Body of pancreas (tissue), 4 donors: Measurements from ENCODE around the gene TSC22D4. TPM values are rescaled to one million over a fixed set of nuclear protein-coding genes. Genes with fewer than 3 reads are reported as not detected.

Source experiments
- ATAC-seq: fragments of 150-250 bp; one replicate; pipeline ENCODE4 v1.9.1; 2016
- DNase-seq, 4 donors: peaks; one replicate each; pipeline ENCODE4 v3.0.0-alpha.2; 2019
- H3K27ac ChIP-seq, 4 donors: fragments of 200-600 bp; sonication (generic); 1 replicate in 3 of 4; 2 replicates in 1 of 4; pipeline versions ENCODE4 v1.5.1 to v1.6.1; 2016 to 2019; ENCODE audit warnings: mild to moderate bottlenecking in 1 of 4, mixed read lengths in 1 of 4, moderate library complexity in 1 of 4
- H3K27me3 ChIP-seq, 2 donors: fragments of 200-600 bp; sonication (generic); one replicate each; pipeline ENCODE4 v1.6.0; 2016; ENCODE audit warnings: mild to moderate bottlenecking in 1 of 2
- H3K36me3 ChIP-seq, 2 donors: fragments of 200-600 bp; sonication (generic); replicated peaks in 1 of 2; 2 replicates each; pipeline ENCODE4 v1.5.1; 2016; ENCODE audit warnings: low read depth in 2 of 2; ENCODE audit not compliant: insufficient read depth in 1 of 2
- H3K4me1 ChIP-seq: fragments of 200-600 bp; sonication (generic); one replicate; pipeline ENCODE4 v1.6.0; 2016
- H3K4me3 ChIP-seq, 2 donors: fragments of 200-600 bp; sonication (generic); 1 replicate in 1 of 2; 2 replicates in 1 of 2; pipeline ENCODE4 v1.5.1; 2016 to 2019
- H3K9me3 ChIP-seq, 3 donors: fragments of 200-600 bp; sonication (generic); 1 replicate in 2 of 3; 2 replicates in 1 of 3; pipeline ENCODE4 v1.5.1; 2016
- POLR2A ChIP-seq, 3 donors: fragments of 450-650 bp; IDR thresholded peaks; one replicate each; pipeline ENCODE4 v1.6.1; 2016; ENCODE audit warnings: antibody characterized with exemption in 3 of 3, mild to moderate bottlenecking in 2 of 3
- WGBS, 2 donors: methylation state at CpG; one replicate each; pipeline ENCODE4 v1.1.5; 2017; 5-methylcytosine and 5-hydroxymethylcytosine counted together
- intact Hi-C: fragments of 100-400 bp; cut with DNase I; formaldehyde crosslinking; loops from one replicate; pipeline ENCODE4 v1.15.1; 2023
- total RNA-seq, 2 donors: library from RNA; depleted of rRNA; stranded (reverse); fragments of >200 nt; gene quantifications; one replicate each; pipeline ENCODE4 v1.1.0, GENCODE V29; 2016
- TF ChIP-seq, protein P1 (sequence below), 7 experiments: fragments of 450-650 bp in 4 of 7; fragments of 200-600 bp in 3 of 7; sonication (generic) in 3 of 7; IDR thresholded peaks; one replicate each; pipeline ENCODE4 v1.5.1; 2016 to 2019; ENCODE audit warnings: antibody characterized with exemption in 7 of 7

TSC22D4 gene
- total RNA-seq, 2 donors from 2014 or later, result 16.6 to 34.9 TPM

DNA sequence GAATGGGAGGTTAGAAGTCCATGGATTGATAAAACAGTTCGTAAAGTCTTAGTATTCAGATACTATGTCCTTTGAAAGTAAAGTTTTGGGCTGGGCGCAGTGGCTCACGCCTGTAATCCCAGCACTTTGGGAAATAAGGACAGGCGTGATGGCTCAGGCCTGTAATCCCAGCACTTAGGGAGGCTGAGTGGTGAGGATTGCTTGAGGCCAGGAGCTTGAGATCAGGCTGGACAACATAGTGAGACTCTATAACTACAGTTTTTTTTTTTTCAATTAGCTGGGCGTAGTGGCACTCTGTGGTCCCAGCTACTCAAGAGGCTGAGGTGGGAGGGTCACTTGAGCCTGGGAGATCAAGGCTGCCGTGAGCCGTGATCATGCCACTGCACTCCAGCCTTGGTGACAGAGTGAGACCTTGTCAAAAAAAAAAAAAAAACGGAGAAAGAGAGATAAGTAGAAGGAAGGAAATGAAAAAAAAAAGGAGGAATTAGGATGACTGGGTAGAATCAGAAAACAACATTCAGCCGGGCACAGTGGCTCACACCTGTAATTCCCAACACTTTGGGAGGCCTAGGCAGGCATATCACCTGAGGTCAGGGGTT lies 34.3 kb upstream of the TSC22D4 start:
- Histone ChIP-seq H3K27ac (no peak overlapping the region), H3K36me3 (no peaks in the 10 kb centered on the region), H3K27me3 (no peaks in the 10 kb centered on the region), H3K9me3 (no peaks in the 10 kb centered on the region), H3K4me3 (no peak overlapping the region), H3K4me1 (peaks cover 9% of the 10 kb centered on the region)
- ATAC-seq (no peak), DNase-seq (no peak)
- 72 to 79% methylated on average over 9 of the region's 9 CpGs for WGBS, 2 donors
- intact Hi-C loops, result no loop called here
- TF ChIP-seq, protein P1, sequence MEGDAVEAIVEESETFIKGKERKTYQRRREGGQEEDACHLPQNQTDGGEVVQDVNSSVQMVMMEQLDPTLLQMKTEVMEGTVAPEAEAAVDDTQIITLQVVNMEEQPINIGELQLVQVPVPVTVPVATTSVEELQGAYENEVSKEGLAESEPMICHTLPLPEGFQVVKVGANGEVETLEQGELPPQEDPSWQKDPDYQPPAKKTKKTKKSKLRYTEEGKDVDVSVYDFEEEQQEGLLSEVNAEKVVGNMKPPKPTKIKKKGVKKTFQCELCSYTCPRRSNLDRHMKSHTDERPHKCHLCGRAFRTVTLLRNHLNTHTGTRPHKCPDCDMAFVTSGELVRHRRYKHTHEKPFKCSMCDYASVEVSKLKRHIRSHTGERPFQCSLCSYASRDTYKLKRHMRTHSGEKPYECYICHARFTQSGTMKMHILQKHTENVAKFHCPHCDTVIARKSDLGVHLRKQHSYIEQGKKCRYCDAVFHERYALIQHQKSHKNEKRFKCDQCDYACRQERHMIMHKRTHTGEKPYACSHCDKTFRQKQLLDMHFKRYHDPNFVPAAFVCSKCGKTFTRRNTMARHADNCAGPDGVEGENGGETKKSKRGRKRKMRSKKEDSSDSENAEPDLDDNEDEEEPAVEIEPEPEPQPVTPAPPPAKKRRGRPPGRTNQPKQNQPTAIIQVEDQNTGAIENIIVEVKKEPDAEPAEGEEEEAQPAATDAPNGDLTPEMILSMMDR (IDR thresholded peaks at IDR 0.05), result no peak
- no peak for TF ChIP-seq POLR2A (IDR thresholded peaks at IDR 0.05)

DNA sequence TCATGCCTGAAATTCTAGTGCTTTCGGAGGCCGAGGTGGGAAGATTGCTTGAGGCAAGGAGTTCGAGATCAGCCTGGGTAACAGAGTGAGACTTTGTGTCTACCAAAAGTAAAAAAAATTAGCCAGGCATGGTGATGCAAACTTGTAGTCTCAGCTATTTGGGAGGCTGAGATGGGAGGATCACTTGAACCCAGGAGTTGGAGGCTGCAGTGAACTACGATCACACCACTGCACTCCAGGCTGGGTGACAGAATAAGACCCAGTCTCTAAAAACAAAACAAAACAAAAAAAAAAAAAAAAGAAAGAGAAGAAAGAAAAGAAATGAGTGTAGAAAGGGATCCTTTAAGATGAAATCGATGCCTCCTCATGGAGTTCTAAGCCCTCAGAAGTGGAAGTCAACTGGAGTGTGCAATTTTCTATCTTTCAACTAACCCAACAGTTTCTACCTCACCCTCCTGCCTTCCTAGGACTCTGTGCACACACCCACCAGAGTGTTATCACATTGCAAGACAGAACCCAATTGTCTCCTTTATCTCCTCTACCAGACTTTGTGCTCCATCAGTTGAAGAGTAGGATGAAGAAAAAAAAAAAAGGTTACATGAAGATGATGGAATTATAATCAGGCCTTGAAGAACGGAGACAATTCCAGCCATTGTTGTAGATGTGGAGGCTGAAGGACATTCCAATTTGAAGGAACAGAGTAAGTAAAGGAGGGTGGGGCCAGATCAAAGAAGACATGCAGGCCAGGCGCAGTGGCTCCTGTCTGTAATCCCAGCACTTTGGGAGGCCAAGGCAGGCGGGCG lies 31.6 kb upstream of the TSC22D4 start:
- TF ChIP-seq POLR2A (IDR thresholded peaks at IDR 0.05), result no peak
- TF ChIP-seq, protein P1 (IDR thresholded peaks at IDR 0.05), result no peak
- Histone ChIP-seq H3K4me3 (no peak overlapping the region), H3K27me3 (no peaks in the 10 kb centered on the region), H3K4me1 (peaks cover 9% of the 10 kb centered on the region), H3K9me3 (no peaks in the 10 kb centered on the region), H3K27ac (no peak overlapping the region), H3K36me3 (no peaks in the 10 kb centered on the region)
- no peak for DNase-seq
- intact Hi-C loops, result no loop called here
- no peak for ATAC-seq
- WGBS, 2 donors, result 90 to 96% methylated on average over 9 of the region's 9 CpGs

GRCh38 chr7:100509231-100509630 lies 30.2 kb upstream of the TSC22D4 start:
- ATAC-seq, result peak; percentile 95
- no peak overlapping the region for H3K4me3 ChIP-seq
- no peaks in the 10 kb centered on the region for H3K36me3 ChIP-seq
- H3K27ac ChIP-seq, result peak overlapping the region; percentile 50 to 75 (median 66)
- peak; percentile 76 to 85 (median 84) for DNase-seq
- intact Hi-C loops, result no loop called here
- H3K27me3 ChIP-seq, result no peaks in the 10 kb centered on the region
- no peaks in the 10 kb centered on the region for H3K9me3 ChIP-seq
- peaks cover 9% of the 10 kb centered on the region for H3K4me1 ChIP-seq
- 28 to 47% methylated on average over 10 to 15 of the region's 15 CpGs for WGBS, 2 donors
- TF ChIP-seq POLR2A (IDR thresholded peaks at IDR 0.05), result peak in 2 of 3 donors; percentile 56 to 70
- TF ChIP-seq, protein P1 (IDR thresholded peaks at IDR 0.05), result no peak

DNA sequence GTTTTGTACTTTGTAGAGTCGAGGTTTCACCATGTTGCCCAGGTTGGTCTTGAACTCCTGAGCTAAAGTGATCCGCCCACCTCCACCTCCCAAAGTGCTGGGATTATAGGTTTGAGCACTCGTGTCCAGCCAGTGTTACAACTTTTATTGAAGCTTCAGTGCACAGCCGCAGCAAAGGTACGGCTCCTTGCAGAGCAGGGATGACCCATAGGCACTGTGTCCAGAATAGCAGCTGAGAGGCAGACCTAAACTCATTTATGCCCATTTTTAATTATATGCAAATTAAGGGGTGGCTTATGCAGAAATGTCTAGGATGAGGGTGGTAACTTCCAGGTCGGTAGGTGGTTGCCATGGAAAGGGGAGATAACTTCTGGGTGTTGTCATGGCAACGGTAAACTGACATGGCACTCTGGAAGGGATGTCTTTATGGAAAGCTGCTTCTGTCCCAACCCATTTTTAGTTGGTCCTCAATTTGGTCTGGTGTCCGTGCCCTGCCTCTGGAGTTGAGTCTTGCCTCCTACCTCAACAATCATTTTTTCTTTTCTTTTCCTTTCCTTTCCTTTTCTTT lies 27.4 kb upstream of the TSC22D4 start:
- intact Hi-C loops, result no loop called here
- ATAC-seq (no peak), DNase-seq (no peak)
- TF ChIP-seq POLR2A (IDR thresholded peaks at IDR 0.05), result no peak
- TF ChIP-seq, protein P1 (IDR thresholded peaks at IDR 0.05), result no peak
- H3K27ac ChIP-seq, result no peak overlapping the region
- no peaks in the 10 kb centered on the region for H3K9me3 ChIP-seq
- 56 to 65% methylated on average over 8 of the region's 8 CpGs for WGBS, 2 donors
- no peaks in the 10 kb centered on the region for H3K27me3 ChIP-seq
- no peak overlapping the region for H3K4me3 ChIP-seq
- peaks cover 9% of the 10 kb centered on the region for H3K4me1 ChIP-seq
- no peaks in the 10 kb centered on the region for H3K36me3 ChIP-seq
